GM18870 (cell line): Measurements from ENCODE around the gene C21orf91.
"Not testable (repeated sequence)": the region's sequence is repeated elsewhere in the genome, so short reads cannot be mapped to it uniquely, and the experiment has no call there.

Source experiments
- ATAC-seq: cut with Tn5 transposase; IDR thresholded peaks from one replicate; pipeline ENCODE4 v1.9.1; 2021; ENCODE audit warnings: moderate library complexity; ENCODE audit not compliant: unreplicated experiment

Gene C21orf91

GRCh38 chr21:17779496-17779895 lies 39.7 kb downstream of the C21orf91 start:
- no peak for ATAC-seq

- no peak for ATAC-seq
Measured at GRCh38 chr21:17777072-17777765, 41.9 kb downstream of the C21orf91 start.

- ATAC-seq, result peak; percentile 53
Measured at GRCh38 chr21:17775431-17776126, 43.6 kb downstream of the C21orf91 start.

GRCh38 chr21:17775021-17775420 lies 44.1 kb downstream of the C21orf91 start:
- not testable (repeated sequence) for ATAC-seq

- ATAC-seq, result no peak
Measured at GRCh38 chr21:17769447-17769845, 49.7 kb downstream of the C21orf91 start.

GRCh38 chr21:17768840-17769446 lies 50.2 kb downstream of the C21orf91 start:
- no peak for ATAC-seq

- ATAC-seq, result no peak
Measured at GRCh38 chr21:17765207-17765606, 53.9 kb downstream of the C21orf91 start.

- no peak for ATAC-seq
Measured at GRCh38 chr21:17763288-17764037, 55.7 kb downstream of the C21orf91 start.

GRCh38 chr21:17759511-17760178 lies 59.5 kb downstream of the C21orf91 start:
- no peak for ATAC-seq

- no peak for ATAC-seq
Measured at GRCh38 chr21:17758683-17759082, 60.5 kb downstream of the C21orf91 start.

- ATAC-seq, result no peak
Measured at GRCh38 chr21:17757671-17758070, 61.5 kb downstream of the C21orf91 start.

- ATAC-seq, result no peak
Measured at GRCh38 chr21:17753736-17754135, 65.4 kb downstream of the C21orf91 start.

- ATAC-seq, result no peak
Measured at GRCh38 chr21:17752171-17752570, 67.0 kb downstream of the C21orf91 start.

- ATAC-seq, result no peak
Measured at GRCh38 chr21:17746920-17747319, 72.2 kb downstream of the C21orf91 start.

- no peak for ATAC-seq
Measured at GRCh38 chr21:17745086-17745485, 74.1 kb downstream of the C21orf91 start.

- no peak for ATAC-seq
Measured at GRCh38 chr21:17742940-17743592, 76.1 kb downstream of the C21orf91 start.

GRCh38 chr21:17742181-17742580 lies 77.0 kb downstream of the C21orf91 start:
- no peak for ATAC-seq
